ENCODE data around the gene MYRIP.
A peak's percentile ranks its signal among the peaks of the same experiment; 100 is the strongest.

MYRIP gene

GRCh38 chr3:40304352-40304751 is 494.9 kb downstream of the MYRIP start:
- no peak overlapping the region for H3K27ac ChIP-seq (ENCODE audit: low read depth, low read length)

DNA sequence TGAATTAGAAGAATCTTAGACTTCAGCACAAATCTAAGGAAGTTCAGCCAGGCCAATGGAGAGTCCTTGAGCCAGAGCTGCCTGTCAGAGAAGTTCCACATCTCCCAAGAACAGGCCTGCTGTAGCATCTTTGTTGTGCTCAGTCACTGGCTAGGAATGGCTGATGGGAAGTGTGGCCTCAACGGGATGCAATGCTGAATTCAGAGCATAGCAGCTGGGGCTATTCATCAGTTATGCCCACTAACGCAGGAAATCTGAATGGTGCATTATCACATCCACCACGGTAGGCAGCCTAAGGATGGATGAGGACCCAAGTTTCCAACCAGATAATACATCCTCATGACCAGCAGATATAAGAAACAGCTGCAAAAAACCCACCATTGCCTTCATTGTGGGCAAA is 496.9 kb downstream of the MYRIP start:
- Histone ChIP-seq H3K4me1 (ENCODE audit: control insufficient read depth, insufficient read depth, low read length) (peaks cover 5% of the 10 kb centered on the region), H3K9me3 (ENCODE audit: control insufficient read depth, insufficient read depth, low read depth, low read length) (no peaks in the 10 kb centered on the region), H3K27ac (ENCODE audit: low read depth, low read length) (no peak overlapping the region), H3K36me3 (ENCODE audit: control insufficient read depth, insufficient read depth, low read length) (peaks cover 6% of the 10 kb centered on the region), H3K9ac (ENCODE audit: low read length) (no peak overlapping the region), H3K27me3 (ENCODE audit: control insufficient read depth, insufficient read depth, low read length) (no peaks in the 10 kb centered on the region), H3K4me3 (ENCODE audit: low read depth, low read length) (no peak overlapping the region)

More at GRCh38 chr3:40304352-40304751, 494.9 kb downstream of the MYRIP start:
- Histone ChIP-seq H3K4me1 (ENCODE audit: control insufficient read depth, insufficient read depth, low read length) (peaks cover 5% of the 10 kb centered on the region), H3K9ac (ENCODE audit: low read length) (no peak overlapping the region), H3K27me3 (ENCODE audit: control insufficient read depth, insufficient read depth, low read length) (no peaks in the 10 kb centered on the region), H3K4me3 (ENCODE audit: low read depth, low read length) (no peak overlapping the region), H3K9me3 (ENCODE audit: control insufficient read depth, insufficient read depth, low read depth, low read length) (no peaks in the 10 kb centered on the region), H3K36me3 (ENCODE audit: control insufficient read depth, insufficient read depth, low read length) (no peaks in the 10 kb centered on the region)

- H3K27me3 ChIP-seq (ENCODE audit: control insufficient read depth, insufficient read depth, low read length), result no peaks in the 10 kb centered on the region
- no peak overlapping the region for H3K4me3 ChIP-seq (ENCODE audit: low read depth, low read length)
- H3K27ac ChIP-seq (ENCODE audit: low read depth, low read length), result no peak overlapping the region
- no peaks in the 10 kb centered on the region for H3K9me3 ChIP-seq (ENCODE audit: control insufficient read depth, insufficient read depth, low read depth, low read length)
- peaks cover 5% of the 10 kb centered on the region for H3K4me1 ChIP-seq (ENCODE audit: control insufficient read depth, insufficient read depth, low read length)
- no peak overlapping the region for H3K9ac ChIP-seq (ENCODE audit: low read length)
- peaks cover 14% of the 10 kb centered on the region for H3K36me3 ChIP-seq (ENCODE audit: control insufficient read depth, insufficient read depth, low read length)
Observed at GRCh38 chr3:40307176-40307575, 497.8 kb downstream of the MYRIP start.

GRCh38 chr3:40308725-40309417 is 499.5 kb downstream of the MYRIP start:
- Histone ChIP-seq H3K9me3 (ENCODE audit: control insufficient read depth, insufficient read depth, low read depth, low read length) (no peaks in the 10 kb centered on the region), H3K9ac (ENCODE audit: low read length) (peak overlapping the region; percentile 67), H3K4me1 (ENCODE audit: control insufficient read depth, insufficient read depth, low read length) (peaks cover 5% of the 10 kb centered on the region), H3K27me3 (ENCODE audit: control insufficient read depth, insufficient read depth, low read length) (no peaks in the 10 kb centered on the region), H3K36me3 (ENCODE audit: control insufficient read depth, insufficient read depth, low read length) (peaks cover 30% of the 10 kb centered on the region), H3K27ac (ENCODE audit: low read depth, low read length) (no peak overlapping the region; the same call in 1 of the 2 replicates), H3K4me3 (ENCODE audit: low read depth, low read length) (peak overlapping the region; percentile 70)

- Histone ChIP-seq H3K27ac (ENCODE audit: low read depth, low read length) (peak within 1 kb of the TSS; percentile 98), H3K9ac (ENCODE audit: low read length) (peak within 1 kb of the TSS; percentile 99), H3K4me1 (ENCODE audit: control insufficient read depth, insufficient read depth, low read length) (peaks cover 5% of the 10 kb centered on the region), H3K27me3 (ENCODE audit: control insufficient read depth, insufficient read depth, low read length) (no peaks in the 10 kb centered on the region), H3K4me3 (ENCODE audit: low read depth, low read length) (peak within 1 kb of the TSS; percentile 97), H3K36me3 (ENCODE audit: control insufficient read depth, insufficient read depth, low read length) (peaks cover 30% of the 10 kb centered on the region), H3K9me3 (ENCODE audit: control insufficient read depth, insufficient read depth, low read depth, low read length) (no peaks in the 10 kb centered on the region)
Observed at GRCh38 chr3:40309418-40309924, 500.1 kb downstream of the MYRIP start, which contains the start of gene EIF1B. TSS of gene EIF1B (plus strand) at chr3:40309707. CDS start at chr3:40309942, 235 bp downstream.

All from HUES6 (cell line).